ENCODE measurements around the gene GPR179.
"Not testable (repeated sequence)": the region's sequence is repeated elsewhere in the genome, so short reads cannot be mapped to it uniquely, and the experiment has no call there.

Gene GPR179

GRCh38 chr17:38322897-38323296 lies 20.9 kb downstream of the GPR179 start:
- no peak for DNase-seq

- peak; percentile 1 for DNase-seq
Observed at GRCh38 chr17:38322156-38322779, 21.5 kb downstream of the GPR179 start.

- DNase-seq = no peak
Observed at GRCh38 chr17:38320482-38320881, 23.3 kb downstream of the GPR179 start.

GRCh38 chr17:38317081-38317480 lies 26.7 kb downstream of the GPR179 start:
- no peak for DNase-seq

- DNase-seq = no peak
Observed at GRCh38 chr17:38315497-38315896, 28.3 kb downstream of the GPR179 start.

GRCh38 chr17:38296834-38297517 lies 46.8 kb downstream of the GPR179 start, which contains the start of gene MRPL45:
MRPL45 (plus strand) TSS chr17:38297168; CDS start chr17:38297184, 16 bp downstream.
- peak; percentile 95 for DNase-seq

GRCh38 chr17:38295602-38296365 lies 48.0 kb downstream of the GPR179 start:
- not testable (repeated sequence) for DNase-seq

GRCh38 chr17:38289760-38290159 lies 54.0 kb downstream of the GPR179 start:
- DNase-seq = not testable (repeated sequence)

GRCh38 chr17:38288217-38288827 lies 55.4 kb downstream of the GPR179 start:
- peak; percentile 12 for DNase-seq

- not testable (repeated sequence) for DNase-seq
Observed at GRCh38 chr17:38286501-38287091, 57.2 kb downstream of the GPR179 start.

- not testable (repeated sequence) for DNase-seq
Observed at GRCh38 chr17:38285994-38286393, 57.8 kb downstream of the GPR179 start.
